IMR-90 (cell line): ENCODE measurements around the gene C1orf74. TPM values are rescaled to one million over a fixed set of nuclear protein-coding genes. Genes with fewer than 3 reads are reported as not detected.

Experiments
- ATAC-seq: fragments of 200-7000 bp; cut with Tn5 transposase; 2 replicates; pipeline ENCODE4 v1.9.1; 2020; ENCODE audit warnings: low read depth, mild to moderate bottlenecking, moderate library complexity
- BruUV-seq: library from RNA; stranded (reverse); fragments of 400-500 nt; replicated peaks from 2 replicates; lab custom pipeline; 2021; lab: Mats Ljungman, UMichigan
- CTCF ChIA-PET: fragments of 300-600 bp; formaldehyde crosslinking; extraction: SDS; loops from one replicate; lab custom pipeline; 2021; ENCODE audit warnings: antibody characterized with exemption; lab: Yijun Ruan, JAX
- POLR2A ChIA-PET: fragments of 300-600 bp; sonication (Branson Sonifier 250); formaldehyde crosslinking; loops from one replicate; lab custom pipeline; 2022; ENCODE audit warnings: antibody characterized with exemption; ENCODE audit not compliant: unreplicated experiment; lab: Charles Lee
- DNase-seq: peaks from one replicate; pipeline ENCODE4 v3.0.0; 2013
- H2AFZ ChIP-seq: replicated peaks from 2 replicates; pipeline ENCODE3; 2013; ENCODE audit warnings: low read length, mild to moderate bottlenecking; ENCODE audit not compliant: poor library complexity
- H2AK5ac ChIP-seq: 2 replicates; pipeline ENCODE4 v1.6.1; 2013; ENCODE audit warnings: low read depth, low read length, inconsistent platforms
- H2AK9ac ChIP-seq: replicated peaks from 2 replicates; pipeline ENCODE3; 2013; ENCODE audit warnings: mild to moderate bottlenecking, low read depth, low read length, moderate library complexity; ENCODE audit not compliant: poor library complexity
- H2BK120ac ChIP-seq: 2 replicates; pipeline ENCODE4 v1.6.1; 2013; ENCODE audit warnings: low read depth, low read length, inconsistent platforms
- H2BK15ac ChIP-seq: 3 replicates; pipeline ENCODE4 v1.6.1; 2013; ENCODE audit warnings: low read depth, low read length, inconsistent platforms
- H2BK20ac ChIP-seq: 2 replicates; pipeline ENCODE4 v1.6.1; 2013; ENCODE audit warnings: low read depth, mild to moderate bottlenecking, inconsistent platforms, low read length, moderate library complexity
- H2BK5ac ChIP-seq: 2 replicates; pipeline ENCODE4 v1.6.1; 2013; ENCODE audit warnings: mild to moderate bottlenecking, low read depth, low read length, inconsistent platforms; ENCODE audit not compliant: poor library complexity, severe bottlenecking
- H3K14ac ChIP-seq: replicated peaks from 2 replicates; pipeline ENCODE4 v1.6.1; 2013; ENCODE audit warnings: low read depth, low read length, inconsistent platforms
- H3K18ac ChIP-seq: 2 replicates; pipeline ENCODE4 v1.6.1; 2013; ENCODE audit warnings: low read depth, low read length, control low read depth
- H3K23ac ChIP-seq: 2 replicates; pipeline ENCODE4 v1.6.1; 2013; ENCODE audit warnings: low read depth, low read length, inconsistent platforms
- H3K27ac ChIP-seq: 2 replicates; pipeline ENCODE4 v1.5.1; 2013; ENCODE audit warnings: mild to moderate bottlenecking, control low read depth, low read length; ENCODE audit not compliant: insufficient read depth
- H3K27me3 ChIP-seq: 2 replicates; pipeline ENCODE4 v1.6.1; 2013; ENCODE audit warnings: low read length; ENCODE audit not compliant: control insufficient read depth, insufficient read depth
- H3K36me3 ChIP-seq: 2 replicates; pipeline ENCODE4 v1.6.1; 2013; ENCODE audit warnings: low read length, mixed read lengths; ENCODE audit not compliant: control insufficient read depth, insufficient read depth
- H3K4ac ChIP-seq: 2 replicates; pipeline ENCODE4 v1.6.1; 2013; ENCODE audit warnings: low read depth, low read length, inconsistent platforms
- H3K4me1 ChIP-seq: 2 replicates; pipeline ENCODE4 v1.6.1; 2013; ENCODE audit warnings: low read length, mixed read lengths; ENCODE audit not compliant: control insufficient read depth, insufficient read depth
- H3K4me2 ChIP-seq: 2 replicates; pipeline ENCODE4 v1.6.1; 2013; ENCODE audit warnings: low read depth, mild to moderate bottlenecking, control low read depth, low read length, moderate library complexity
- H3K4me3 ChIP-seq: 2 replicates; pipeline ENCODE4 v1.5.1; 2013; ENCODE audit warnings: low read depth, mild to moderate bottlenecking, control low read depth, low read length, moderate library complexity; ENCODE audit not compliant: insufficient read depth
- H3K56ac ChIP-seq: 2 replicates; pipeline ENCODE4 v1.6.1; 2013; ENCODE audit warnings: low read length, inconsistent platforms; ENCODE audit not compliant: insufficient read depth; ENCODE audit errors: extremely low read depth
- H3K79me1 ChIP-seq, 2 experiments: 2 replicates each; pipeline ENCODE4 v1.6.1; 2013; ENCODE audit warnings: low read length in 2 of 2, inconsistent platforms in 1 of 2, low read depth in 1 of 2
- H3K9ac ChIP-seq: 2 replicates; pipeline ENCODE4 v1.6.1; 2013; ENCODE audit warnings: low read depth, low read length, control low read depth
- H3K9me1 ChIP-seq: 2 replicates; pipeline ENCODE4 v1.6.1; 2013; ENCODE audit warnings: low read length, inconsistent platforms; ENCODE audit not compliant: insufficient read depth
- H3K9me3 ChIP-seq: 2 replicates; pipeline ENCODE4 v1.6.1; 2013; ENCODE audit warnings: low read length; ENCODE audit not compliant: control insufficient read depth, insufficient read depth
- H4K20me1 ChIP-seq: 2 replicates; pipeline ENCODE4 v1.6.1; 2013; ENCODE audit warnings: low read length, inconsistent platforms; ENCODE audit not compliant: insufficient read depth
- H4K5ac ChIP-seq: 2 replicates; pipeline ENCODE4 v1.6.1; 2013; ENCODE audit warnings: mild to moderate bottlenecking, low read depth, low read length, control low read depth
- H4K8ac ChIP-seq, 2 experiments: 2 replicates each; pipeline ENCODE4 v1.6.1; 2013; ENCODE audit warnings: low read depth in 2 of 2, low read length in 2 of 2, control low read depth in 1 of 2, inconsistent platforms in 1 of 2
- H4K91ac ChIP-seq: 2 replicates; pipeline ENCODE4 v1.6.1; 2013; ENCODE audit warnings: low read depth, low read length, inconsistent platforms; ENCODE audit not compliant: insufficient read depth
- BHLHE40 ChIP-seq: fragments of 150-350 bp; IDR thresholded peaks from 2 replicates; pipeline ENCODE4 v1.6.1; 2016; ENCODE audit warnings: mild to moderate bottlenecking, low read depth, low read length
- CHD1 ChIP-seq: IDR thresholded peaks from 2 replicates; pipeline ENCODE4 v1.6.1; 2012; ENCODE audit warnings: low read depth, low read length, improper control_type of control experiment
- NFE2L2 ChIP-seq: fragments of 150-350 bp; IDR thresholded peaks from 2 replicates; pipeline ENCODE4 v1.6.1; 2016; ENCODE audit warnings: low read depth, mild to moderate bottlenecking, low read length
- RAD21 ChIP-seq: IDR thresholded peaks from 2 replicates; pipeline ENCODE4 v1.6.1; 2012; ENCODE audit warnings: low read length, improper control_type of control experiment
- WGBS, 2 experiments: methylation state at CpG; one replicate each; pipeline versions ENCODE4 v1.1.5 to v1.1.7; 2013; ENCODE audit warnings: missing lambda C conversion rate in 2 of 2; ENCODE audit not compliant: insufficient read length in 1 of 2; ENCODE audit errors: extremely low coverage in 2 of 2; 5-methylcytosine and 5-hydroxymethylcytosine counted together
- dilution Hi-C: fragments of 300-500 bp; cut with HindIII; formaldehyde crosslinking; loops from one replicate; pipeline ENCODE4 v1.14.3; 2018; ENCODE audit warnings: low sequenced_read_pairs; ENCODE audit not compliant: unreplicated experiment
- in situ Hi-C: fragments of 300-500 bp; cut with MboI; formaldehyde crosslinking; loops from 3 replicates; pipeline ENCODE4 v1.14.3; 2019; ENCODE audit warnings: low sequenced_read_pairs, inconsistent platforms, mixed read lengths
- intact Hi-C: fragments of 100-400 bp; cut with micrococcal nuclease; formaldehyde crosslinking; loops from 2 replicates; pipeline ENCODE4 v1.10.0; 2022
- polyA plus RNA-seq, 3 experiments: library from polyadenylated mRNA; depleted of rRNA; stranded (reverse); fragments of >200 nt; gene quantifications; 2 replicates each; pipeline ENCODE4 v1.2.3, GENCODE V29; 2012; ENCODE audit warnings: low replicate concordance in 1 of 3
- total RNA-seq: library from RNA; depleted of rRNA; stranded (reverse); fragments of >200 nt; gene quantifications from 2 replicates; pipeline ENCODE4 v1.2.3, GENCODE V29; 2012

The C1orf74 gene
- total and polyA plus RNA-seq, 2 of the 4 experiments (the other 2 are of a cell fraction), result 1.1 to 4.3 TPM

GRCh38 chr1:209803568-209803967, 19.2 kb upstream of the C1orf74 start:
- H2BK15ac ChIP-seq, result no peak overlapping the region
- no peak overlapping the region for H4K91ac ChIP-seq
- no peaks in the 10 kb centered on the region for H3K9me3 ChIP-seq
- peaks cover 5% of the 10 kb centered on the region; the same call in 1 of the 2 replicates for H3K4me1 ChIP-seq
- H4K20me1 ChIP-seq, result no peaks in the 10 kb centered on the region
- H3K18ac ChIP-seq, result no peak overlapping the region
- H3K27me3 ChIP-seq, result peaks cover 2% of the 10 kb centered on the region
- no TSS peak for BruUV-seq
- no peak overlapping the region for H3K4me3 ChIP-seq
- no peak overlapping the region for H3K4me2 ChIP-seq
- H3K4ac ChIP-seq, result no peak overlapping the region
- no peak overlapping the region for H3K27ac ChIP-seq
- POLR2A ChIA-PET, result no interaction called here
- no peaks in the 10 kb centered on the region for H3K79me1 ChIP-seq
- H3K56ac ChIP-seq, result no peak overlapping the region
- H2BK20ac ChIP-seq, result no peak overlapping the region
- H3K9ac ChIP-seq, result no peak overlapping the region
- H2AK5ac ChIP-seq, result no peak overlapping the region
- no peak overlapping the region for H2AFZ ChIP-seq
- no peak overlapping the region for H2BK120ac ChIP-seq
- no peak overlapping the region for H4K8ac ChIP-seq
- dilution Hi-C loops, result loop anchor here (25.0 kb wide), 1 partner anchor 184 kb away; no protein-coding TSS in a partner anchor
- H3K9me1 ChIP-seq, result peaks cover 3% of the 10 kb centered on the region; the same call in 1 of the 2 replicates
- H2BK5ac ChIP-seq, result no peak overlapping the region
- H2AK9ac ChIP-seq, result no peak overlapping the region
- no peak for DNase-seq
- H3K14ac ChIP-seq, result no peak overlapping the region
- H3K23ac ChIP-seq, result no peak overlapping the region
- TF ChIP-seq NFE2L2 (no peak), BHLHE40 (no peak), CHD1 (no peak), RAD21 (no peak)
- intact Hi-C loops, result no loop called here
- H4K5ac ChIP-seq, result no peak overlapping the region
- no peaks in the 10 kb centered on the region for H3K36me3 ChIP-seq
- no peak for ATAC-seq
- no CpG with 5 or more reads among the region's 1 CpG for WGBS, 2 experiments
- in situ Hi-C loops, result no loop called here
- CTCF ChIA-PET, result no interaction called here
